Prostate gland (tissue), 2 donors: ENCODE results near the gene ARHGAP44. TPM values are rescaled to one million over a fixed set of nuclear protein-coding genes. Genes with fewer than 3 reads are reported as not detected.

Experiments used
- DNase-seq: peaks from one replicate; pipeline ENCODE4 v3.0.0-alpha.2; 2019; ENCODE audit warnings: low spot score
- H3K27ac ChIP-seq, 2 donors: fragments of 200-600 bp; sonication (generic); 2 replicates each; pipeline ENCODE4 v1.5.1; 2017 to 2019
- H3K27me3 ChIP-seq: fragments of 200-600 bp; sonication (generic); replicated peaks from 2 replicates; pipeline ENCODE4 v1.5.1; 2019; ENCODE audit not compliant: insufficient read depth
- H3K36me3 ChIP-seq, 2 donors: fragments of 200-600 bp; sonication (generic); 1 replicate in 1 of 2; 2 replicates in 1 of 2; pipeline versions ENCODE4 v1.5.1 to v1.8.1; 2017 to 2019
- H3K4me1 ChIP-seq: fragments of 200-600 bp; sonication (generic); replicated peaks from 2 replicates; pipeline ENCODE4 v1.5.1; 2019
- H3K4me3 ChIP-seq, 2 donors: fragments of 200-600 bp; sonication (generic); 2 replicates each; pipeline ENCODE4 v1.5.1; 2017 to 2019
- H3K9me3 ChIP-seq: fragments of 200-600 bp; sonication (generic); 2 replicates; pipeline ENCODE4 v1.5.1; 2017
- POLR2A ChIP-seq: fragments of 450-650 bp; IDR thresholded peaks from one replicate; pipeline ENCODE4 v1.6.1; 2016; ENCODE audit warnings: antibody characterized with exemption, mild to moderate bottlenecking
- POLR2AphosphoS5 ChIP-seq: sonication (generic); formaldehyde crosslinking; IDR thresholded peaks from one replicate; pipeline ENCODE4 v1.6.1; 2017; ENCODE audit warnings: antibody characterized with exemption
- WGBS: methylation state at CpG from one replicate; pipeline ENCODE4 v1.1.5; 2018; 5-methylcytosine and 5-hydroxymethylcytosine counted together
- intact Hi-C: fragments of 100-400 bp; cut with DNase I; formaldehyde crosslinking; loops from one replicate; pipeline ENCODE4 v1.14.2; 2022
- total RNA-seq, 2 donors: library from RNA; depleted of rRNA; stranded (reverse); fragments of >200 nt; gene quantifications; one replicate each; pipeline ENCODE4 v1.1.0, GENCODE V29; 2016
- TF ChIP-seq, protein P1 (sequence below), 4 experiments: fragments of 200-600 bp in 2 of 4; fragments of 450-650 bp in 2 of 4; sonication (generic) in 2 of 4; IDR thresholded peaks; 1 replicate in 3 of 4; 2 replicates in 1 of 4; pipeline ENCODE4 v1.5.1; 2016 to 2019; ENCODE audit warnings: antibody characterized with exemption in 4 of 4, mild to moderate bottlenecking in 2 of 4, moderate library complexity in 2 of 4

Gene ARHGAP44
- total RNA-seq, 2 donors from 2014 or later = 7.5 to 15.7 TPM

DNA sequence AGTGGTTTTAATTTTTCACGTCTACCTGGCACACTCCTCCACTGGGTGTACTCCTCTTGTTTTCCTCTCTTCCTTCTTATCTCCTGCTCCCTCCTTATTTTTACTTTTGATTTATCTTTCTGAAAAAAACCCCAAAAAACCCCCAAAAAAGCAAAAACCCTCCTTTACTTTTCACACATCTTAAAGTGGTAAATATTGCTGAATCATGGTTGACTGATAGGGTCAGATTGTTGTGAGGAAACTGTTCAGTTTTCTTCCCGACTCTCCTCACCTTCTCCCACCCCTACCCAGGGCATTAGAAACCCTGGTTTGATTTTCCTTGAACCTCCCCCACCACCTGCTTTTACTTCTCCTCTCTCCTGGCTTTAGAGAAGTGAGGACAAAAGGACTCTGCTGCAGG lies 25.4 kb downstream of the ARHGAP44 start:
- TF ChIP-seq POLR2AphosphoS5 (no peak), POLR2A (no peak)
- TF ChIP-seq, protein P1, sequence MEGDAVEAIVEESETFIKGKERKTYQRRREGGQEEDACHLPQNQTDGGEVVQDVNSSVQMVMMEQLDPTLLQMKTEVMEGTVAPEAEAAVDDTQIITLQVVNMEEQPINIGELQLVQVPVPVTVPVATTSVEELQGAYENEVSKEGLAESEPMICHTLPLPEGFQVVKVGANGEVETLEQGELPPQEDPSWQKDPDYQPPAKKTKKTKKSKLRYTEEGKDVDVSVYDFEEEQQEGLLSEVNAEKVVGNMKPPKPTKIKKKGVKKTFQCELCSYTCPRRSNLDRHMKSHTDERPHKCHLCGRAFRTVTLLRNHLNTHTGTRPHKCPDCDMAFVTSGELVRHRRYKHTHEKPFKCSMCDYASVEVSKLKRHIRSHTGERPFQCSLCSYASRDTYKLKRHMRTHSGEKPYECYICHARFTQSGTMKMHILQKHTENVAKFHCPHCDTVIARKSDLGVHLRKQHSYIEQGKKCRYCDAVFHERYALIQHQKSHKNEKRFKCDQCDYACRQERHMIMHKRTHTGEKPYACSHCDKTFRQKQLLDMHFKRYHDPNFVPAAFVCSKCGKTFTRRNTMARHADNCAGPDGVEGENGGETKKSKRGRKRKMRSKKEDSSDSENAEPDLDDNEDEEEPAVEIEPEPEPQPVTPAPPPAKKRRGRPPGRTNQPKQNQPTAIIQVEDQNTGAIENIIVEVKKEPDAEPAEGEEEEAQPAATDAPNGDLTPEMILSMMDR (IDR thresholded peaks at IDR 0.05) = no peak
- no peak overlapping the region for H3K27ac ChIP-seq
- H3K4me1 ChIP-seq = no peaks in the 10 kb centered on the region
- intact Hi-C loops = no loop called here
- H3K36me3 ChIP-seq = no peaks in the 10 kb centered on the region
- H3K9me3 ChIP-seq = no peaks in the 10 kb centered on the region
- H3K27me3 ChIP-seq = no peaks in the 10 kb centered on the region
- WGBS = 70% methylated on average over 2 of the region's 2 CpGs
- no peak overlapping the region for H3K4me3 ChIP-seq
- DNase-seq = no peak

DNA sequence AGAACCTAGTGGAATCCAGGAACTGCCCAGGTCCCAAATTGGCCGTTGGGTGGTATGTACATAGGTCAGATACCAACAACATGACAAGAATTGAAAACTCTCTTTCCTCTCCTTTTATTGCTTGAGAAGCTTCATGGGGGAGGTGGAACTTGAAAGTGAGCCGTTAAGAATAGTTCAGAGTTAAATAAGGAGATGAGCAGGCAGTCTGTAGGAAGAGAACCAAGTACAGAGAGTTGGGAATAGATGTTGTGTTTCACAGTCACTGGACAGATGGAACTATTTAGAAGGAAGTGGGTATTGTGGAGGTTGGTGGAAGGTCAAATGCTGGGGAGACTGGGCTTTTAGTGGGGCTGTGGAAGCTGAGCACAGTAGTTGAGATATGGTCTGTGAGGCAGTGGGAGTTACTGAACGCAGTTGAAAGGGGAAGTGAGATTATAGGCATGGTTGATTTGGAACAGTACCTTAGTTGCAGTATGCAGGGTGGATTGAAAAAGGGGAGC lies 26.4 kb downstream of the ARHGAP44 start:
- no peaks in the 10 kb centered on the region for H3K9me3 ChIP-seq
- intact Hi-C loops = no loop called here
- H3K4me1 ChIP-seq = no peaks in the 10 kb centered on the region
- TF ChIP-seq POLR2A (no peak), POLR2AphosphoS5 (no peak)
- TF ChIP-seq, protein P1 (IDR thresholded peaks at IDR 0.05) = no peak
- WGBS = 65% methylated on average over 3 of the region's 3 CpGs
- H3K27ac ChIP-seq = no peak overlapping the region
- DNase-seq = no peak
- H3K4me3 ChIP-seq = no peak overlapping the region
- H3K36me3 ChIP-seq = no peaks in the 10 kb centered on the region
- no peaks in the 10 kb centered on the region for H3K27me3 ChIP-seq

- peak; percentile 16 for DNase-seq
Observed at GRCh38 chr17:12821376-12821940, 32.2 kb downstream of the ARHGAP44 start.

DNA sequence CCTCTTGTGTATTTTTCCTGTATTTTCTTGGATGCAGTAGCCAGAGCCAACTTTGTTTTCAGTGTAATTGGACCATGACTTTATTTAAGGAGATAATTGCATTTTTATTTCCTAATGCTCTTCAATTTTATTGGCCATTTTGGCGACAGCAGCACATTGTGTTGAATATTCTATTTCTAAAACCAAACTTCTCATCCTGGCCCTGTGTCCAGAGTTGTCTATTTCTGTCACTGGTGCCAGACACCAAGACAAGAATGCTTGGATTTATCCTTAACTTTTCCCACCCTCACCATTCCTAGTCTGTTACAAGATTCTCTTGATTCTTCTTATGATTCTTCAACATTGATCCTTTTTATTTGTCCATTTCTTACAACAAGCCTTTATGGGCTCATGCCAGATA lies 37.1 kb downstream of the ARHGAP44 start:
- DNase-seq = no peak
- Histone ChIP-seq H3K4me1 (peaks cover 5% of the 10 kb centered on the region), H3K27ac (no peak overlapping the region), H3K4me3 (no peak overlapping the region), H3K36me3 (no peaks in the 10 kb centered on the region), H3K9me3 (no peaks in the 10 kb centered on the region), H3K27me3 (no peaks in the 10 kb centered on the region)
- 4% methylated on average over 1 of the region's 1 CpG for WGBS
- intact Hi-C loops = no loop called here
- no peak for TF ChIP-seq POLR2AphosphoS5
- TF ChIP-seq POLR2A = no peak
- TF ChIP-seq, protein P1 (IDR thresholded peaks at IDR 0.05) = no peak

More at GRCh38 chr17:12821376-12821940, 32.2 kb downstream of the ARHGAP44 start:
- 26% methylated on average over 4 of the region's 4 CpGs for WGBS
- intact Hi-C loops = no loop called here
- TF ChIP-seq POLR2A (no peak), POLR2AphosphoS5 (peak; percentile 73)
- Histone ChIP-seq H3K27ac (peak overlapping the region in 1 of 2 donors; percentile 52), H3K9me3 (no peaks in the 10 kb centered on the region), H3K27me3 (no peaks in the 10 kb centered on the region), H3K36me3 (no peaks in the 10 kb centered on the region), H3K4me3 (no peak overlapping the region), H3K4me1 (peaks cover 7% of the 10 kb centered on the region)

DNA sequence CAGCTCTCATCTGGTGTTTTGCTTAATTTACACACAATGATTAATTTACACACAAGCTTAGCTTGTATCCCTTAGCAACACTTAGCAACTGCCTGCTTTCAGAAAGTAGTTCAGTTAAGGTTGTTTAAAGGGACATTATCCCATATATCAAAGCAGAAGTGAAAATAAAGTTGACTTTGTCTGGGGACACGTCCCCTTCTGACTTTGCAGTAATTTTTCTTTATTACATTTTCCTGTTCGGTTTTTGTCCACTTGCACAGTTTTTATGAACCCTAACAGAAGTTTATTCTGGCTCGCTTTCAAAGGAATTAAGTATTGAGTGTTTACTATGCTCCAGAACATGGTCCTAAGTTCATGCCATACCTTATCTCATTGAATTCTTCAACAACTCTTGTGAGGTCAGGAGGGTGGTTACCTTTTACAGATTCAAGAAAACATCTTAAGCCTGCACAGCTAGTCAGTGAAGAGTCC lies 41.5 kb downstream of the ARHGAP44 start:
- intact Hi-C loops = no loop called here
- Histone ChIP-seq H3K9me3 (no peaks in the 10 kb centered on the region), H3K36me3 (no peaks in the 10 kb centered on the region), H3K27me3 (no peaks in the 10 kb centered on the region), H3K27ac (no peak overlapping the region), H3K4me3 (no peak overlapping the region), H3K4me1 (no peaks in the 10 kb centered on the region)
- WGBS = 29% methylated on average over 3 of the region's 3 CpGs
- TF ChIP-seq POLR2AphosphoS5 (no peak), POLR2A (no peak)
- DNase-seq = no peak

- TF ChIP-seq POLR2A (no peak), POLR2AphosphoS5 (no peak)
- TF ChIP-seq, protein P1 (IDR thresholded peaks at IDR 0.05) = no peak
Observed at GRCh38 chr17:12831839-12832238, 42.5 kb downstream of the ARHGAP44 start.

More at GRCh38 chr17:12831839-12832238, 42.5 kb downstream of the ARHGAP44 start:
- H3K27ac ChIP-seq = no peak overlapping the region
- no peak overlapping the region for H3K4me3 ChIP-seq
- H3K9me3 ChIP-seq = no peaks in the 10 kb centered on the region
- no peak for DNase-seq
- intact Hi-C loops = no loop called here
- H3K36me3 ChIP-seq = no peaks in the 10 kb centered on the region
- no peaks in the 10 kb centered on the region for H3K4me1 ChIP-seq
- no peaks in the 10 kb centered on the region for H3K27me3 ChIP-seq
- WGBS = 95% methylated on average over 1 of the region's 1 CpG
